ENCODE data around the gene POLR2M.

GRCh38 chr15:57761562-57761961, 55.0 kb downstream of the POLR2M start:
- TF ChIP-seq, protein P1, sequence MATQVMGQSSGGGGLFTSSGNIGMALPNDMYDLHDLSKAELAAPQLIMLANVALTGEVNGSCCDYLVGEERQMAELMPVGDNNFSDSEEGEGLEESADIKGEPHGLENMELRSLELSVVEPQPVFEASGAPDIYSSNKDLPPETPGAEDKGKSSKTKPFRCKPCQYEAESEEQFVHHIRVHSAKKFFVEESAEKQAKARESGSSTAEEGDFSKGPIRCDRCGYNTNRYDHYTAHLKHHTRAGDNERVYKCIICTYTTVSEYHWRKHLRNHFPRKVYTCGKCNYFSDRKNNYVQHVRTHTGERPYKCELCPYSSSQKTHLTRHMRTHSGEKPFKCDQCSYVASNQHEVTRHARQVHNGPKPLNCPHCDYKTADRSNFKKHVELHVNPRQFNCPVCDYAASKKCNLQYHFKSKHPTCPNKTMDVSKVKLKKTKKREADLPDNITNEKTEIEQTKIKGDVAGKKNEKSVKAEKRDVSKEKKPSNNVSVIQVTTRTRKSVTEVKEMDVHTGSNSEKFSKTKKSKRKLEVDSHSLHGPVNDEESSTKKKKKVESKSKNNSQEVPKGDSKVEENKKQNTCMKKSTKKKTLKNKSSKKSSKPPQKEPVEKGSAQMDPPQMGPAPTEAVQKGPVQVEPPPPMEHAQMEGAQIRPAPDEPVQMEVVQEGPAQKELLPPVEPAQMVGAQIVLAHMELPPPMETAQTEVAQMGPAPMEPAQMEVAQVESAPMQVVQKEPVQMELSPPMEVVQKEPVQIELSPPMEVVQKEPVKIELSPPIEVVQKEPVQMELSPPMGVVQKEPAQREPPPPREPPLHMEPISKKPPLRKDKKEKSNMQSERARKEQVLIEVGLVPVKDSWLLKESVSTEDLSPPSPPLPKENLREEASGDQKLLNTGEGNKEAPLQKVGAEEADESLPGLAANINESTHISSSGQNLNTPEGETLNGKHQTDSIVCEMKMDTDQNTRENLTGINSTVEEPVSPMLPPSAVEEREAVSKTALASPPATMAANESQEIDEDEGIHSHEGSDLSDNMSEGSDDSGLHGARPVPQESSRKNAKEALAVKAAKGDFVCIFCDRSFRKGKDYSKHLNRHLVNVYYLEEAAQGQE (IDR thresholded peaks at IDR 0.05; ENCODE audit: low read depth, low read length), result no peak
- no peak for TF ChIP-seq CTCF (IDR thresholded peaks at IDR 0.05 in 2 of 3, conservative IDR thresholded peaks at IDR 0.05 in 1 of 3; ENCODE audit: control insufficient read depth in 2 of 3, extremely low read depth in 1 of 3, insufficient read depth in 1 of 3, low read depth in 3 of 3, low read length in 3 of 3)
- TF ChIP-seq POLR2AphosphoS5 (IDR thresholded peaks at IDR 0.05; ENCODE audit: low read length), result no peak
- no peak for TF ChIP-seq GABPA (IDR thresholded peaks at IDR 0.05; ENCODE audit: low read depth)
- no peak for TF ChIP-seq NRF1 (conservative IDR thresholded peaks at IDR 0.05; ENCODE audit: low read depth, low read length)
- TF ChIP-seq, protein P2, sequence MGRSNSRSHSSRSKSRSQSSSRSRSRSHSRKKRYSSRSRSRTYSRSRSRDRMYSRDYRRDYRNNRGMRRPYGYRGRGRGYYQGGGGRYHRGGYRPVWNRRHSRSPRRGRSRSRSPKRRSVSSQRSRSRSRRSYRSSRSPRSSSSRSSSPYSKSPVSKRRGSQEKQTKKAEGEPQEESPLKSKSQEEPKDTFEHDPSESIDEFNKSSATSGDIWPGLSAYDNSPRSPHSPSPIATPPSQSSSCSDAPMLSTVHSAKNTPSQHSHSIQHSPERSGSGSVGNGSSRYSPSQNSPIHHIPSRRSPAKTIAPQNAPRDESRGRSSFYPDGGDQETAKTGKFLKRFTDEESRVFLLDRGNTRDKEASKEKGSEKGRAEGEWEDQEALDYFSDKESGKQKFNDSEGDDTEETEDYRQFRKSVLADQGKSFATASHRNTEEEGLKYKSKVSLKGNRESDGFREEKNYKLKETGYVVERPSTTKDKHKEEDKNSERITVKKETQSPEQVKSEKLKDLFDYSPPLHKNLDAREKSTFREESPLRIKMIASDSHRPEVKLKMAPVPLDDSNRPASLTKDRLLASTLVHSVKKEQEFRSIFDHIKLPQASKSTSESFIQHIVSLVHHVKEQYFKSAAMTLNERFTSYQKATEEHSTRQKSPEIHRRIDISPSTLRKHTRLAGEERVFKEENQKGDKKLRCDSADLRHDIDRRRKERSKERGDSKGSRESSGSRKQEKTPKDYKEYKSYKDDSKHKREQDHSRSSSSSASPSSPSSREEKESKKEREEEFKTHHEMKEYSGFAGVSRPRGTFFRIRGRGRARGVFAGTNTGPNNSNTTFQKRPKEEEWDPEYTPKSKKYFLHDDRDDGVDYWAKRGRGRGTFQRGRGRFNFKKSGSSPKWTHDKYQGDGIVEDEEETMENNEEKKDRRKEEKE (IDR thresholded peaks at IDR 0.05), result no peak
- no peak for TF ChIP-seq SP1 (IDR thresholded peaks at IDR 0.05; ENCODE audit: low read depth, low read length)
- TF ChIP-seq, protein P3, sequence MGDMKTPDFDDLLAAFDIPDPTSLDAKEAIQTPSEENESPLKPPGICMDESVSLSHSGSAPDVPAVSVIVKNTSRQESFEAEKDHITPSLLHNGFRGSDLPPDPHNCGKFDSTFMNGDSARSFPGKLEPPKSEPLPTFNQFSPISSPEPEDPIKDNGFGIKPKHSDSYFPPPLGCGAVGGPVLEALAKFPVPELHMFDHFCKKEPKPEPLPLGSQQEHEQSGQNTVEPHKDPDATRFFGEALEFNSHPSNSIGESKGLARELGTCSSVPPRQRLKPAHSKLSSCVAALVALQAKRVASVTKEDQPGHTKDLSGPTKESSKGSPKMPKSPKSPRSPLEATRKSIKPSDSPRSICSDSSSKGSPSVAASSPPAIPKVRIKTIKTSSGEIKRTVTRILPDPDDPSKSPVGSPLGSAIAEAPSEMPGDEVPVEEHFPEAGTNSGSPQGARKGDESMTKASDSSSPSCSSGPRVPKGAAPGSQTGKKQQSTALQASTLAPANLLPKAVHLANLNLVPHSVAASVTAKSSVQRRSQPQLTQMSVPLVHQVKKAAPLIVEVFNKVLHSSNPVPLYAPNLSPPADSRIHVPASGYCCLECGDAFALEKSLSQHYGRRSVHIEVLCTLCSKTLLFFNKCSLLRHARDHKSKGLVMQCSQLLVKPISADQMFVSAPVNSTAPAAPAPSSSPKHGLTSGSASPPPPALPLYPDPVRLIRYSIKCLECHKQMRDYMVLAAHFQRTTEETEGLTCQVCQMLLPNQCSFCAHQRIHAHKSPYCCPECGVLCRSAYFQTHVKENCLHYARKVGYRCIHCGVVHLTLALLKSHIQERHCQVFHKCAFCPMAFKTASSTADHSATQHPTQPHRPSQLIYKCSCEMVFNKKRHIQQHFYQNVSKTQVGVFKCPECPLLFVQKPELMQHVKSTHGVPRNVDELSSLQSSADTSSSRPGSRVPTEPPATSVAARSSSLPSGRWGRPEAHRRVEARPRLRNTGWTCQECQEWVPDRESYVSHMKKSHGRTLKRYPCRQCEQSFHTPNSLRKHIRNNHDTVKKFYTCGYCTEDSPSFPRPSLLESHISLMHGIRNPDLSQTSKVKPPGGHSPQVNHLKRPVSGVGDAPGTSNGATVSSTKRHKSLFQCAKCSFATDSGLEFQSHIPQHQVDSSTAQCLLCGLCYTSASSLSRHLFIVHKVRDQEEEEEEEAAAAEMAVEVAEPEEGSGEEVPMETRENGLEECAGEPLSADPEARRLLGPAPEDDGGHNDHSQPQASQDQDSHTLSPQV (IDR thresholded peaks at IDR 0.05), result no peak
- TF ChIP-seq MYC (IDR thresholded peaks at IDR 0.05; ENCODE audit: insufficient read depth, insufficient read length, insufficient replicate concordance, low read length, severe bottlenecking), result no peak
- no peak for TF ChIP-seq FOXM1 (IDR thresholded peaks at IDR 0.05; ENCODE audit: low read depth, low read length)
- TF ChIP-seq, protein P4, sequence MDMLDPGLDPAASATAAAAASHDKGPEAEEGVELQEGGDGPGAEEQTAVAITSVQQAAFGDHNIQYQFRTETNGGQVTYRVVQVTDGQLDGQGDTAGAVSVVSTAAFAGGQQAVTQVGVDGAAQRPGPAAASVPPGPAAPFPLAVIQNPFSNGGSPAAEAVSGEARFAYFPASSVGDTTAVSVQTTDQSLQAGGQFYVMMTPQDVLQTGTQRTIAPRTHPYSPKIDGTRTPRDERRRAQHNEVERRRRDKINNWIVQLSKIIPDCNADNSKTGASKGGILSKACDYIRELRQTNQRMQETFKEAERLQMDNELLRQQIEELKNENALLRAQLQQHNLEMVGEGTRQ (IDR thresholded peaks at IDR 0.05; ENCODE audit: borderline replicate concordance, low read depth, low read length), result no peak
- TF ChIP-seq POLR2AphosphoS2 (IDR thresholded peaks at IDR 0.05; ENCODE audit: low read depth, low read length), result no peak
